Bronchial epithelial cell (primary cell): ENCODE data around the gene MRFAP1. TPM values are rescaled to one million over a fixed set of nuclear protein-coding genes. Genes with fewer than 3 reads are reported as not detected.

Experiments used
- DNase-seq: peaks from one replicate; pipeline ENCODE4 v3.0.0-alpha.2; 2010; ENCODE audit warnings: low read depth
- FAIRE-seq: peaks from 2 replicates; lab custom pipeline; 2011; peaks lifted over from hg19 to GRCh38; lab: Jason Lieb, UNC
- H3K27me3 ChIP-seq: 2 replicates; pipeline ENCODE4 v1.5.1; 2011; ENCODE audit warnings: low read length; ENCODE audit not compliant: control insufficient read depth, insufficient read depth
- H3K36me3 ChIP-seq: 2 replicates; pipeline ENCODE4 v1.5.1; 2011; ENCODE audit warnings: low read length; ENCODE audit not compliant: control insufficient read depth, insufficient read depth
- H3K4me3 ChIP-seq: 2 replicates; pipeline ENCODE4 v1.5.1; 2011; ENCODE audit warnings: mild to moderate bottlenecking, low read depth, low read length, control low read depth
- total RNA-seq: library from RNA; depleted of rRNA; stranded (reverse); fragments of >200 nt; gene quantifications from 2 replicates; pipeline ENCODE4 v1.2.1, GENCODE V29; 2014
- TF ChIP-seq, protein P1 (sequence below): IDR thresholded peaks from 2 replicates; pipeline ENCODE4 v1.5.1; 2011; ENCODE audit warnings: mild to moderate bottlenecking, moderate library complexity, low read length, control low read depth, inconsistent platforms; ENCODE audit not compliant: insufficient read depth, severe bottlenecking

Gene MRFAP1
- total RNA-seq = 69.5 and 127 TPM in 2 replicates

DNA sequence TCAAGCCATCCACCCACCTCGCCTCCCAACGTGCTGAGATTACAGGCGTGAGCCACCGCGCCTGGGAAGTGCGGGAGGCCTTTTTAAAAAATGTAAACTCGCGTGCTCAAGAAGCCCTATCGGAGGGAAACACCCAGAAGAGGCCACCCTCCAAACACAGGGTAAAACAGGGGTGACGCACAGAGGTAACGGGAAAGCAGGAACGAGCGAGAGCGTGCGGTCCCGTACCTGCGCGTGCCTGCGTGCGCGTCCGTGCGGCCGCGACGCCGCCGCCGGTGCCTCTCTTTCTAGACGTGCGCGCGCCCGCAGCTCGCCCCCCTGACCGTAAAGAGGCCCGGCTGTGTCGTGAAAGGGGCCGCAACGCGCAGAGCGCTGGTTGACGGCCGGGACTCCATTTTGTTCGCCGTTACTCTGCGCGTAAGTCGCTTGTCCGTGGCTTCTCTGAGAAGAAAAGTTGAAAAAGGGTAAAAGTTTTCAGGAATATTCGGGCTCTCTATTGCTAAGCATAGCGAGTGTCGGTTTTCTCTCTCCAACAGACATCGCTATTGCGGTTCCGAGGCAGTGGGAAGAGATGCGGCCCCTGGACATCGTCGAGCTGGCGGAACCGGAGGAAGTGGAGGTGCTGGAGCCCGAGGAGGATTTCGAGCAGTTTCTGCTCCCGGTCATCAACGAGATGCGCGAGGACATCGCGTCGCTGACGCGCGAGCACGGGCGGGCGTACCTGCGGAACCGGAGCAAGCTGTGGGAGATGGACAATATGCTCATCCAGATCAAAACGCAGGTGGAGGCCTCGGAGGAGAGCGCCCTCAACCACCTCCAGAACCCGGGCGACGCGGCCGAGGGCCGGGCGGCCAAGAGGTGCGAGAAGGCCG lies at the start of gene MRFAP1:
MRFAP1 (plus strand) TSS at position 394 of the 872 bp plus-strand sequence; CDS start at position 572, 178 bp downstream.
- Histone ChIP-seq H3K36me3 (peaks cover 7% of the 10 kb centered on the region), H3K27me3 (no peaks in the 10 kb centered on the region), H3K4me3 (peak within 1 kb of the TSS; percentile 90)
- FAIRE-seq (no peak), DNase-seq (peak; percentile 87)
- TF ChIP-seq, protein P1, sequence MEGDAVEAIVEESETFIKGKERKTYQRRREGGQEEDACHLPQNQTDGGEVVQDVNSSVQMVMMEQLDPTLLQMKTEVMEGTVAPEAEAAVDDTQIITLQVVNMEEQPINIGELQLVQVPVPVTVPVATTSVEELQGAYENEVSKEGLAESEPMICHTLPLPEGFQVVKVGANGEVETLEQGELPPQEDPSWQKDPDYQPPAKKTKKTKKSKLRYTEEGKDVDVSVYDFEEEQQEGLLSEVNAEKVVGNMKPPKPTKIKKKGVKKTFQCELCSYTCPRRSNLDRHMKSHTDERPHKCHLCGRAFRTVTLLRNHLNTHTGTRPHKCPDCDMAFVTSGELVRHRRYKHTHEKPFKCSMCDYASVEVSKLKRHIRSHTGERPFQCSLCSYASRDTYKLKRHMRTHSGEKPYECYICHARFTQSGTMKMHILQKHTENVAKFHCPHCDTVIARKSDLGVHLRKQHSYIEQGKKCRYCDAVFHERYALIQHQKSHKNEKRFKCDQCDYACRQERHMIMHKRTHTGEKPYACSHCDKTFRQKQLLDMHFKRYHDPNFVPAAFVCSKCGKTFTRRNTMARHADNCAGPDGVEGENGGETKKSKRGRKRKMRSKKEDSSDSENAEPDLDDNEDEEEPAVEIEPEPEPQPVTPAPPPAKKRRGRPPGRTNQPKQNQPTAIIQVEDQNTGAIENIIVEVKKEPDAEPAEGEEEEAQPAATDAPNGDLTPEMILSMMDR = no peak

DNA sequence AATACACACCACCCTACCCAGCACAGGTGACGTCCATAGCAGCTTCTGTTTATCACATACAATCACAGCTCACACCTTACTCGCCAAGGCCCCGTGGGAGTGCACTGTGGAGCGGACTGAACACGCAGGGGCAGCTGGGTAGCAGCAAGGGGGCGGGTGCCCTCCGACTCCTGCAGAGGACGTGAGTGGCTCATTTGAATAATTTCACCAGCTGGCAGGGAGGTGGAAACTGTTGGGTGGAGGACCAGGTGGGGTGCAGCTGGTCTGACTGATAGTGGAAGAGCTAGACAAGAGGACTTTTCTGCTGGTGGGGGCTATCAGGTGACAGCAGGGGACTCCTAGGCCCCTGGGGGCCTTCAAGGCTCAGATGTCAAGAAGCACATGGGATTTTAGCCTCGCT lies 49.2 kb upstream of the MRFAP1 start:
- no peaks in the 10 kb centered on the region for H3K27me3 ChIP-seq
- DNase-seq = no peak
- no peak overlapping the region for H3K4me3 ChIP-seq
- peaks cover 4% of the 10 kb centered on the region for H3K36me3 ChIP-seq
- no peak for FAIRE-seq
- TF ChIP-seq, protein P1 = no peak

DNA sequence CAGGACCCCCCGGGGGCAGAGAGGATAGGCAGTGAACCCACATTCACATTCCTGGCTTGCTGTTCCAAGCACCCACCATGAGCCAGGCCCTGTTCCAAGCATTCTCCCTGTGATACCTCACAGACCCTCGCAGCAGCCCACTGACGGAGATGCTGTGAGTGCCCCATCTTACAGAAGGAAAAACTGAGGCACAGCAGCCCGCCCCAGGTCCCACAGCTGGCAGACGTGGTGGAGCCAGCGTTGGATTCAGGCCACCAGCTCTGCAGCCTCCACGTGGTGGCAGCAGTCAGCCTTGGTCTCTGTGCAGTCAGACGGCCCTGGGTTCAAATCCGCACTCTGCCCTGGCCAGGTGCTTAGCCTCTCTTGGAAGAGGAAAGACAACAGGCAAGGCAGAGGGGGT lies 48.7 kb upstream of the MRFAP1 start:
- Histone ChIP-seq H3K27me3 (no peaks in the 10 kb centered on the region), H3K36me3 (peaks cover 5% of the 10 kb centered on the region), H3K4me3 (no peak overlapping the region)
- TF ChIP-seq, protein P1 = no peak
- FAIRE-seq = no peak
- no peak for DNase-seq

DNA sequence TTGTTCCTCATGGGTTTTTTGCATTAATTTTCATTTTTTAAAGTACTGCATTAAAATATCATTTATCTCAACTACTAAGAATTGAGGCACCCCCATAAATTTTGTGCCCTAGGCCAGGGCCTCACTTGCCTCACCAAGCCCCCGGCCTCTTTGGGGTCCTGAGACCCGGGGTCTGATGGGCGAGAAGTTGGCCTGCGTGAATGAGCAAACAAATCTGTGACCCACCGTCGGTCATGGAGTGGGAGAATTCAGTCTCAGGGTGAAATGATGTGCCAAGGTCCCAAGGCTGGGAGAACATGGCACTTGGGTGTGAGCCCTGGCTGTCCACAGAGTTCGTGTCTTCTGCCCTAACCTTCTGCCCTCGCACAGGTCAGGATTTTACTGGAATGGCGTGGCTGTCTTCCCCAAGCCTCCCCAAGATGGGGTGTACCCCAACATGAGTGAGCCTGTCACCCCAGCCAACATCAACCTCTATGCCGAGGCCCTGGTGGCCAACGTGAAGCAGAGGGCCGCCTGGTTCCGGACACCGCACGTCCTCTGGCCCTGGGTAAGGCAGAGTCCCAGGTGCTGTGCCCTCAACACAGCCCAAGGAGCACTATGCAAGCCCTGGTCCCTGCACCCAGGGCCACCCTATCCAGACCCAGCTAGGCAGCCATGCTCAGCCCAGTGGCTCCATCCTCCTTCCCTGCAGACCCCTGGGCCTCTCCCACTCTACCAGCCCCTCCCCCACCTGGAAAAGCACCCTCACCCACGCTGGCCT lies 47.5 kb upstream of the MRFAP1 start:
- Histone ChIP-seq H3K27me3 (no peaks in the 10 kb centered on the region), H3K4me3 (no peak overlapping the region), H3K36me3 (peaks cover 6% of the 10 kb centered on the region)
- DNase-seq = no peak
- no peak for FAIRE-seq
- TF ChIP-seq, protein P1 = no peak

DNA sequence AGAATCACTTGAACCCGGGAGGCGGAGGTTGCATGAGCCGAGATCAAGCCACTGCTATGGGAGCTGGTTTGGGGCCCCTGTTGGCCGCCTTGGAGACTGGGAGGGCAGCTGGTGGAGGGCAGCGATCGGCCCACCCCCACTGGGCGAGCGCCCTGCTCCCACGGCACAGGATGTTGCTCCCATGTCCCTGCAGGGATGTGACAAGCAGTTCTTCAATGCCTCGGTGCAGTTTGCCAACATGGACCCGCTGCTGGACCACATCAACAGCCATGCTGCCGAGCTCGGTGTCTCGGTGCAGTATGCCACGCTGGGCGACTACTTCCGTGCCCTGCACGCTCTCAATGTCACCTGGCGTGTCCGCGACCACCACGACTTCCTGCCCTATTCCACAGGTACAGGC lies 46.1 kb upstream of the MRFAP1 start:
- H3K4me3 ChIP-seq = no peak overlapping the region
- H3K36me3 ChIP-seq = peaks cover 6% of the 10 kb centered on the region
- no peaks in the 10 kb centered on the region for H3K27me3 ChIP-seq
- DNase-seq (no peak), FAIRE-seq (no peak)
- TF ChIP-seq, protein P1 = no peak
